ENCODE measurements around the gene IMP4. TPM values are rescaled to one million over a fixed set of nuclear protein-coding genes. Genes with fewer than 3 reads are reported as not detected.

IMP4 gene
- total RNA-seq, 2 donors from 2014 or later, result 67.4 to 166 TPM

DNA sequence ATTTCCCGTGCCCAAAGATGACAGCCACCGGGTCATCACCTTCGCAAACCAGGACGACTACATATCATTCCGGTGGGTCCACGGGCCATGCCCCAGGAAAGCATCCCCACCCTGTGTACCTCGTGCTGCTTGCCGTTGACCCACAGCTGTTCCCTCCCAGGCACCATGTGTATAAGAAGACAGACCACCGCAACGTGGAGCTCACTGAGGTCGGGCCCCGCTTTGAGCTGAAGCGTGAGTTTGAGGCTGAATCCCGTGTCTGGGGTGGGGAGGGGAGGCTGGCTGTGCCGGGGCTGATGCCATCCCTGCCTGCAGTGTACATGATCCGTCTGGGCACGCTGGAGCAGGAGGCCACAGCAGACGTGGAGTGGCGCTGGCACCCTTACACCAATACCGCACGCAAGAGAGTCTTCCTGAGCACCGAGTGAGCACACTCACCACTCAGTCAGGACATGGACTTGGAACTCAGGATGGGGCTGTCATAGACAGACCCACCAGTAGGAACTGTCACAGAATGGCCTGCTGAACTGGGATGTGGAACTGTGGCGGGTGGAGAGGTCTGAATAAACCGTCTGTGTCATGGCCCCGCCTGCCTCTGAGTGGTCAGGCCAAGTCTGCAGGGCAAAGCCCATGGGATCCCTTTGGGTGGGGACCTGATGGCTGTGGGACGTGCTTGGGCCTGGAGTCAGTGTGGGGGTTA lies 3.5 kb downstream of the IMP4 start:
- peaks cover 7 to 14% of the 10 kb centered on the region in 2 donors for H3K4me1 ChIP-seq (ENCODE audit: control insufficient read depth in 1 of 2, low read depth in 2 of 2)
- H3K27me3 ChIP-seq (replicated peaks; ENCODE audit: insufficient read depth), result no peaks in the 10 kb centered on the region
- no peak overlapping the region for H3K27ac ChIP-seq
- H3K4me3 ChIP-seq, result no peak overlapping the region
- no peaks in the 10 kb centered on the region for H3K9me3 ChIP-seq
- TF ChIP-seq, protein P1, sequence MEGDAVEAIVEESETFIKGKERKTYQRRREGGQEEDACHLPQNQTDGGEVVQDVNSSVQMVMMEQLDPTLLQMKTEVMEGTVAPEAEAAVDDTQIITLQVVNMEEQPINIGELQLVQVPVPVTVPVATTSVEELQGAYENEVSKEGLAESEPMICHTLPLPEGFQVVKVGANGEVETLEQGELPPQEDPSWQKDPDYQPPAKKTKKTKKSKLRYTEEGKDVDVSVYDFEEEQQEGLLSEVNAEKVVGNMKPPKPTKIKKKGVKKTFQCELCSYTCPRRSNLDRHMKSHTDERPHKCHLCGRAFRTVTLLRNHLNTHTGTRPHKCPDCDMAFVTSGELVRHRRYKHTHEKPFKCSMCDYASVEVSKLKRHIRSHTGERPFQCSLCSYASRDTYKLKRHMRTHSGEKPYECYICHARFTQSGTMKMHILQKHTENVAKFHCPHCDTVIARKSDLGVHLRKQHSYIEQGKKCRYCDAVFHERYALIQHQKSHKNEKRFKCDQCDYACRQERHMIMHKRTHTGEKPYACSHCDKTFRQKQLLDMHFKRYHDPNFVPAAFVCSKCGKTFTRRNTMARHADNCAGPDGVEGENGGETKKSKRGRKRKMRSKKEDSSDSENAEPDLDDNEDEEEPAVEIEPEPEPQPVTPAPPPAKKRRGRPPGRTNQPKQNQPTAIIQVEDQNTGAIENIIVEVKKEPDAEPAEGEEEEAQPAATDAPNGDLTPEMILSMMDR (IDR thresholded peaks at IDR 0.05), result no peak
- ATAC-seq (ENCODE audit: insufficient number of reproducible peaks, low FRiP score, low read depth) (no peak), DNase-seq (ENCODE audit: low spot score) (no peak)
- peaks cover 29% of the 10 kb centered on the region for H3K36me3 ChIP-seq

DNA sequence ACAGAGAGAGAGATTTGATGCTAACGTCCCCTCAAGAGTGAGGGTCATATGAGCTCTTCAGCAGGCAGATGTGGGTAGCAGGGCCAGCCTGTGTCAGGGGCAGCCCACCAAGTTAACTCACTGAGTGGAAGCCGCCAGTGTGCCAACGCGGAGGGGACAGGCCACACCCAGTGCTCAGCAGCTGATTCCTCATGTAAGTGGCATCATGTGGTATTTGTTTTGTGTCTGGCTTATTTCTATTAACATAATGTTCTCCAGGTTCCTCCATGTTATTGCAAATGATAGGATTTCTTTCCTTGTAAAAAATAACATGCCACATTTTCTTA lies 4.0 kb downstream of the IMP4 start:
- Histone ChIP-seq H3K36me3 (peaks cover 29% of the 10 kb centered on the region), H3K27ac (no peak overlapping the region), H3K27me3 (replicated peaks; ENCODE audit: insufficient read depth) (no peaks in the 10 kb centered on the region), H3K4me3 (no peak overlapping the region), H3K4me1 (ENCODE audit: control insufficient read depth in 1 of 2, low read depth in 2 of 2) (peaks cover 7 to 10% of the 10 kb centered on the region in 2 donors), H3K9me3 (no peaks in the 10 kb centered on the region)
- TF ChIP-seq, protein P1 (IDR thresholded peaks at IDR 0.05), result no peak
- ATAC-seq (ENCODE audit: insufficient number of reproducible peaks, low FRiP score, low read depth) (no peak), DNase-seq (ENCODE audit: low spot score) (no peak)

DNA sequence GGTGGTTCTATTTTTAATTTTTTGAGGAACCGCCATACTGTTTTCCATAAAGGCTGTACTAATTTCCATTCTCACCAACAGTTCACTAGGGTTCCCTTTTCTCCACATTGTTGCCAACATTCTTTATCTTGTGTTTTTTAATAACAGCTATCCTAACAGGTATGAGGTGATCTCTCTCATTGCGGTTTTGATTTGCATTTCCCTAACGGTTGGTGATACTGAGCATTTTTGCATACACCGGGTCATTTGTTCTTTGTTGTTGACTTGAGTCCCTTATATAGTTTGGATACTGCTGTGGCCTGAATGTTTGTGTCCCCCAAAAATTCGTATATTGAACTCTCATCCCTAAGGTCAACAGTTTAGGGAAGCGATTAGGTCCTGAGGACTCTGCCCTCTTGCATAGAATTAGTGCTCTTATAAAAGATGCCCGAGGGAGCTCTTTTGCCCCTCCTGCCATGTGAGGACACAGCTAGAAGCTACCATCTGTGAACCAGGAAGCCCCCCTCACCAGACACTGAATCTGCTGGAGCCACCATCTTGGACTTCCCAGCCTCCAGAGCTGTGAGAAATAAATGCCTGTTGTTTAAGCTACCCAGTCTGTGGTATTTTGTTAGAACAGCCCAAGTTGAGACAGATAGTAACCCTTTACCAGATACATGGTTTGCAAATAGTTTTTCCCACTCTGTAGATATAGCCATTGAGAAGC lies 4.7 kb downstream of the IMP4 start:
- TF ChIP-seq, protein P1 (IDR thresholded peaks at IDR 0.05), result no peak
- Histone ChIP-seq H3K4me1 (ENCODE audit: control insufficient read depth in 1 of 2, low read depth in 2 of 2) (peaks cover 7 to 10% of the 10 kb centered on the region in 2 donors), H3K36me3 (peaks cover 29% of the 10 kb centered on the region), H3K27me3 (replicated peaks; ENCODE audit: insufficient read depth) (no peaks in the 10 kb centered on the region), H3K27ac (no peak overlapping the region), H3K4me3 (no peak overlapping the region), H3K9me3 (no peaks in the 10 kb centered on the region)
- ATAC-seq (ENCODE audit: insufficient number of reproducible peaks, low FRiP score, low read depth) (no peak), DNase-seq (ENCODE audit: low spot score) (no peak)

DNA sequence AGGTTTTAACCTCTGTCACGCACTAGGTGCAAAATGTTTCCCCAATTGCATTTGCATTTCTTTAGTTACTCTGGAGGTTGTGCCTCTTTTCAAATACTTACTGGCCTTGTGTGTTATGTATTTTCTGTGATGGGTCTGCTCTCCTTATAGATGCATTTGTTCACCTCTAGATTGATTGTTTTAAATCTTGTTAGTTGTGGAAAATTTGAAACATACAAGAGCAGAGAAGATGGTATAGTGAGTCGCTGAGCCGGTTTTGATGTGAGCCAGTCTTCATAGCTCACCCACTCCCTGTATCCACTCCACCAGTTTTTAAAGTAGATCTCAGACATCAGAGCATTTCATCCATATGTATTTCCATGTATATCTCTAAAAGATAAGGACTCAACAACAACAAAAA lies 6.5 kb downstream of the IMP4 start:
- ATAC-seq (ENCODE audit: insufficient number of reproducible peaks, low FRiP score, low read depth), result no peak
- no peak overlapping the region for H3K27ac ChIP-seq
- no peak overlapping the region for H3K4me3 ChIP-seq
- no peaks in the 10 kb centered on the region for H3K9me3 ChIP-seq
- TF ChIP-seq, protein P1 (IDR thresholded peaks at IDR 0.05), result no peak
- no peak for DNase-seq (ENCODE audit: low spot score)
- H3K36me3 ChIP-seq, result peaks cover 29% of the 10 kb centered on the region
- peaks cover 0 to 3% of the 10 kb centered on the region in 2 donors for H3K4me1 ChIP-seq (ENCODE audit: control insufficient read depth in 1 of 2, low read depth in 2 of 2)
- H3K27me3 ChIP-seq (replicated peaks; ENCODE audit: insufficient read depth), result no peaks in the 10 kb centered on the region

DNA sequence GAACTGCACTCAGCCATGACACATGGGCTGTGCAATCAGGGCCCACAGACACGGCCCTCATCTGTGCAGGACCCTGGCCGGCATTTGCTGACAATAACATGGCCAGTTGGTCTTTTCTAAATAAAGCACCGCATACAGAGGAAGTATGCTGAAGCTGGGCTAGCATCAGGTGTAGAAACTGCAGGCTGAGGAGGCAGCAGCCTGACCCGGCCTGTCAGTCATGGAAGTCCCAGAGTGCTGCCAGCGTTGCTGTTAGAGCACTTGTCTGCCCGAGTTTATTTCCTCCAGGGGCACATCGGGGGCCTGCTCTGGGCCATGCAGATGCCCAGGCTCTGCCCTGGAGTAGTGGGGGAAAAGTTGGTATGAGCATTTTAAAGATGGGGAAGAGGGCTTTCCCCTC lies 9.0 kb downstream of the IMP4 start:
- Histone ChIP-seq H3K36me3 (peaks cover 7% of the 10 kb centered on the region), H3K4me1 (ENCODE audit: control insufficient read depth in 1 of 2, low read depth in 2 of 2) (peaks cover 3 to 20% of the 10 kb centered on the region in 2 donors), H3K4me3 (no peak overlapping the region), H3K27ac (no peak overlapping the region), H3K27me3 (replicated peaks; ENCODE audit: insufficient read depth) (no peaks in the 10 kb centered on the region), H3K9me3 (no peaks in the 10 kb centered on the region)
- ATAC-seq (ENCODE audit: insufficient number of reproducible peaks, low FRiP score, low read depth) (no peak), DNase-seq (ENCODE audit: low spot score) (no peak)
- TF ChIP-seq, protein P1 (IDR thresholded peaks at IDR 0.05), result no peak

Measured in thoracic aorta (tissue), 2 donors.